GM04503 (cell line): ENCODE data around the gene GRHL1.

ENCODE experiments used
- DNase-seq: peaks from one replicate; pipeline ENCODE4 v3.0.0-alpha.2; 2012; ENCODE audit warnings: low read depth

GRHL1 gene

DNA sequence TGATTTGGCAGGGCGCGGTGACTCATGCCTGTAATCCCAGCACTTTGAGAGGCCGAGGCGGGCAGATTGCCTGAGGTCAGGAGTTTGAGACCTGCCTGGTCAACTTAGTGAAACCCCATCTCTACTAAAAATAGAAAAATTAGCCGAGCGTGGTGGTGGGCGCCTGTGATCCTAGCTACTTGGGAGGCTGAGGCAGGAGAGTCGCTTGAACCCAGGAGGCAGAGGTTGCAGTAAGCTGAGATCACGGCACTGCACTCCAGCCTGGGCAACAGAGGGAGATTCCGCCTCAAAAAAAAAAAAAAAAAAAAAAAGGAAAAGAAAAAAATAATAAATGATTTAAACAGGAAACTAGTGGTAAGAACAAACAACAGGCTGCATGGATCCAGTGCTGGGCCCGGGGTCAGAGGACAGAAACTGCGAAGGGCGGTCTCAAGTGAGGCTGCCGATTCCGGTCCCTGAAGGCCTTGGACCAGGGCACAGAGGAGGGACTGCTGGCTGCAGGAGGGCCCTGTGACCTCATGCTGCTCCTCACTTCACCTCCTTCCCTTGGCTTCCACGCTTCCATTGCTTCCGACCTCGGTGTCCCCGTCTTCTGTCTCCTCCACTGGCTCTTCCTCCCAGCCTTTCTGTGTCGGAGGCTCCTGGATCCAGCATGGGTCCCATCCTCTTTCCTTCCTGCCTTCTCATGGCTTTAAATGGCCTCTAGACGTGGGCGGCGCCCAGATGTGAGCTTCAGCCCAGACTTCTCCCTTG, 2.1 kb upstream of the GRHL1 start:
- DNase-seq = no peak

DNA sequence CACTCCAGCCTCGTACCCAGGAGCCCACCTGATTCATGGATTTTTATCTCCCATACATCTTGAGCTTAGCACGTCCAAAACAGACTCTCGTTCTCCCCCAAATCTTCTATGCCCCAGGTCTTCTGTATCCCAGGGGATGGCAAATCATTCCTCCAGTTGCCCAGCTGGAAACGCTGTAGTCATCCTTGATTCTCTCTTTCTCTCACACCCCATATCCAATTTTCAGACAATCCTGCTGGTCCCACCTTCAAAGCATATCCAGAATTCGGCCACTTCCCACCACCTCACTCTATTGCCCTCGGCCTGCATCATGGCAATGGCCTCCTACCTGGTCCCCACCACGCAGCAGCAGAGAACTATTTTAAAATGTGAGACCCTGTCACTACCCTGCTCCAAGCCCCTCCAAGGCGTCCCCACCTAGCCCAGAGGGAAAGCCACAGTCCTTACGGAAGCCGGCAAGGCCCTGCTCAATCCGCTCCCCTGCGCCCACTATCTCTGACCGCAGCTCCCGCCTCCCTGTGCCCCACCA, 1.4 kb upstream of the GRHL1 start:
- DNase-seq = no peak

DNA sequence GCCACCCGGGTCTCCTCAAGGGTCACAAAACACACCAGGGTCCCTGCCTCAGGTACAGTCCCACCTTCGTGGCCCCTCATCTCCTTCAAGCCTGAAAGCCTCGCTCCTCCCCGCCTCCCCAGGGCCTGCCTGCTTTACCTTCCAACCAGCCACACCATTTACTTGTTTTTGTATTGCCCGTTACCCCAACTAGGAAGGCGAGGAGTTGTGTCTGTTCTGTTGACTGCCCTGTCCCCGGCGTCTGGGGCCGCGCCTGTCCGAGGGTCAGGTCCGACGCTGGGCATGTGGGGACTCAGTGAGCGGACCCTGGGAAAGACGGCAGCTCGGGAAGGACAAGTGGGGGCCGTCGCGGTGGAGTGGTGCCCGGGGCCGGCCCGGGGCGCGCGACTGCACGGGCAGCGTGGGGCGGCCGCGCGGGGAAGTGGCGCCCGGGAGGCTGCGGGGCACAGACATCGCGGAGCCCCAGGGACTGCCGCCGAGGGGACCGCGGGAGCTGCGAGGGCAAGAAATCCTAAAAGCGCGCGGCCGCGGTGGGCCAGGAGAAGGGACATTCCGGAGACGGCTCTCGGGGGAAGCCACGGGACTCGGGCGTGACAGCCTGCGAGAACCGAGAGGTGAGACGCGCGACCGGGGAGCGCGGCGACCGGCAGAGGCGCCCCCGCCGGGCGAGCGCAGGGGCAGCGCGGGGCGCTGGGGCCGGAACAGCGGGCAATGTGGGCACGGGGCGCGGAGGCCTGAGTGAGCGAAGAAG, 797 bp upstream of the GRHL1 start:
- no peak for DNase-seq

DNA sequence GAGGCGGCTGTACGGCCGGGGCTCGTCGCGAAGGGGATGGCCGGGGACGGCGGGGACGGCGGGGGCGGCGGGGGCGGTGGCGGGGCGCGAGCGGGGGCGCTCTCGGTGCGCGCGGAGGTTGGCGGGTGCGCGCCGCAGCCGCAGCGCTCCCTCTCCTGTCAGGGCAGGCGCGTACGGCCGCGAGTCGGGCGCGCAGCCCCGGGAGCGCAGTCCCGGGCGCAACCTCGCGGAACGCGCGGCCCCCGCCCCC, 296 bp upstream of the GRHL1 start:
- no peak for DNase-seq

DNA sequence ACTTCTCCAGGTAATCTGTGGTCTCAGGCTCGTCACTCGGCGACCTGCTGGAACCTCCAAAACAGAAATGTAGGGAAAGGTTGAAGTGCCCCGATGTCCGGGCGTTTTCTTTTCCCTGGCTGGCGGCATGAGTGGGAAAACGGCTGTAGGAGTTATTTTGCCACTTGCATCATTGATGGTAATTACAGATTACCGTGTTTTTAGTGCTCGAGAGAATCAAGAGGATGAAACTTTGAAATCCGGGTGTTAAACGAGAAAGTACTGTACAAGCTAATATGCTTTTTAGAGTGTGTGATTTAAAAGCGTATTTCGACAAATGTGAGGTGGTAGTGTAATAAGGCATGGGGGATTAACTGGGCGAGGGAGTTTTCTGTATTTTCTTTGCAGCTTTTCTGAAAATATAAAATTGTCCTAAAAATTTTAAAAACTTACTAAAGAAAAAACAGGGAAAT, 819 bp downstream of the GRHL1 start:
- no peak for DNase-seq

DNA sequence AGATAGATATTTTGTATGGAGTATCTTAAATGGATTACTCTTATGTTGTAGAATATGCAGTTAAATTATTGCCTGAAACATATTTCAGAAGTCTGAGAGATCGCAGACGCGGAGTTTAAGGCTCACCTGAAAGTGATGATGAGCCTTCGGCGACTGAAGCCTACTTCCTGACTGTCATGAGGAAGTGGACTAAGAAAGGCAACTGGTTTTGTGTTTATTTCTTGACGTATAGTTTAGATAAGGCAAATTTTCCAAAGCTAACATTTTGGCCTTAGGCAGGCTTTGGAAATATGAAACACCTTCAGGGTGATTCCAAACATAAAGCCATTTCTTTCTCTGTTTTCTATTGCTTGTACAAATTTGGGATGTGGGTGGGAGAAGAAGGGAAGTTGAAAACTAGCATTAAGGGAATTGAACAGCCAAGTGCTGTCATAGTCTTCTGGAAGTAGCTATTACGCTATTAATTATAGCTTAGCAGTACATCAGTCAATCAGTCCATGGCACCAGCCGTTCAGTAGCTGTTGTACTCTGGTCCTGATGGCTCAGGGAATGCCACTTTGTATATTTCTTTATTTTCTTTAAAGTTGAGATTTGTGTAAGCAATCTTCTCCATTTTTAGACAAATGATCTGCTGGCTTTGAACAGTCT, 1.5 kb downstream of the GRHL1 start:
- DNase-seq = no peak

DNA sequence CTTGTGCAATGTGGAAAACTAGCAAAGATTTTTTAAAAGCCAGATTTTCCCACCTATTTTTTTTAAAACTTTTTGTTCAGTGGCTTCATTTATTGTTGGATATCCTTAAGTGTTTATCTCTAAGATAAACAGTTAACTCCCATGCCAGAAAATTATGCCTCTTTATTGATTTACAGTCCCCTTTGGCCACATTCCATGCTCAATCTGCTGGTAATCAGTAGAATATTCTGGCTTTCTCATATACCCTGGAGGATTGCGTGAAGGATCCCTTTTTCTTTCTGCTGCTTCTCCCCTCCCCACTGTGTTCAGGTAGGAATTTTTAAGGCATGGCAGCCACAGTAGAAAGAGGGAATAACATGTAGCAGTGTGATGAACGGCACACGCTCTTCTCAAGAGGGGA, 2.6 kb downstream of the GRHL1 start:
- DNase-seq = no peak

DNA sequence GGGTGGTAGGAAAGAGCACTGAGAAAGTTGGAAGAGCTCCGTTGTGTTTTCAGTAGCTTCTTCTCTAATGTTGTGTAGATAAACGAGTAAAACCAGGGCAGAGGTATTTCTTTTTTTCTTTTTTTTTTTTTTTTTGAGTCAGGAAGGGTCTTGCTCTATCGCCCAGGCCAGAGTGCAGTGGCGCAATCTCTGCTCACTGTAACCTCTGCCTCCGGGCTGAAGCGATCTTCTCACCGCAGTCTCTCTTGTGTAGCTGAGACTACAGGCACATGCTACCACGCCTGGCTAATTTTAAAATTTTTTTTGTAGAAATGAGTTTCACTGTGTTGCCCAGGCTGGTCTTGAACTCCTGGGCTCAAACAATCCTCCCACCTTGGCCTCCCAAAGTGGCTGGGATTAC, 6.6 kb downstream of the GRHL1 start:
- no peak for DNase-seq

DNA sequence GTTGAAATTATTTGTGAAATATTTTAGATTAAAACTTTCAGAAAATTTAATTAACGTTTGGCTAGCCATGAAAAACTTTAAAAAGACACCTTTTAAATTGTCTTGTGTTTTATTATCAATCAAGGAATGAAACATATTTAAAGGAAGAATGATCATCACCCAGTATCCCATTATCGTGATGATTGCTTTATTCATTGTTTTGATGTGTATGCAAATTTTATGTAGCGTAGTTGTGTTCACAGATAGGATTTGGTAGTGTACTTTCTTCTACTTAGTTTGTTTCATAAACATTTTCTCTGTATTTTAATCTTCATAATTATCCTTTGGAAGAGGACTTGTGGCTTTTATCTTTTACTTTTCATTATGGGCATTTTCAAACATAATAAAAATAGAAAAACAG, 7.8 kb downstream of the GRHL1 start:
- DNase-seq = no peak

DNA sequence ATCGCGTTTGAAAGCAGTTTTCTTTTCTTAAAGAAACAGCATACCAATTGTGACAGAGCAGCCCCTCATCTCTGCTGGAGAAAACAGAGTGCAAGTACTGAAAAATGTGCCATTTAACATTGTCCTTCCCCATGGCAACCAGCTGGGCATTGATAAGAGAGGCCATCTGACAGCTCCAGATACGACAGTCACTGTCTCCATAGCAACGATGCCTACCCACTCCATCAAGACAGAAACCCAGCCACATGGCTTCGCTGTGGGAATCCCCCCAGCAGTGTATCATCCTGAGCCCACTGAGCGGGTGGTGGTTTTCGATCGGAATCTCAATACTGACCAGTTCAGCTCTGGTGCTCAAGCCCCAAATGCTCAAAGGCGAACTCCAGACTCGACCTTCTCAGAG, 9.5 kb downstream of the GRHL1 start:
- no peak for DNase-seq

DNA sequence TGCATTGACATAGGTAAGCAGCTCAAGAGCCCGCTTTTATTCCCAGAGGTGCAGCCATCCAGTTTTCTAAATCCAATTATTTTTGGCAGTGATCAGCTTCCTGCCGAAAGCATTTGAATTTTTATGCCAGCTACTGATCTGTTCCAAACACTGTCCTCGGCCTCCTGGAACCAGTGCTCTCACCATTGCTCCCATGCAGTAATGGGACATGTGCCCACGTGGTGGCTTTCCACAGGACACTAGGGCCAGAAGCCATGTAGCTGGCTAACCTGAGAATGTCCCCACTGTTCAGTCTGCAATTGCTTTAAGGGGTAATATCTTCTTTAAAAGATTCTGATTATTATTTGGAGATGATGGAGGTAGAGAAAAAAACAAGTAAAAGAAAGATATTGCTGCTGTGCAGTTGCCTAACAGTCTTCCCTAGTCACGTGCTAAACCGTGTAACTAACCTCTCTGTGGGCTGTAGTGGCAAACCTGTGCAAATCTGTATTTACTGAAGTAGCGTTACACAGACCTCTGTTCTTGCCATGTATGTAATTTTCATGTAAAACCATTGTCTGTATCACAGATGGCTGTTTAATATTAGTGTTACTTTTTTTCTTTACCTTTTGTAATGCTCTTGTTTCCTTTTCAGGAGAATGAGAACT, 13.0 kb downstream of the GRHL1 start:
- DNase-seq = no peak

DNA sequence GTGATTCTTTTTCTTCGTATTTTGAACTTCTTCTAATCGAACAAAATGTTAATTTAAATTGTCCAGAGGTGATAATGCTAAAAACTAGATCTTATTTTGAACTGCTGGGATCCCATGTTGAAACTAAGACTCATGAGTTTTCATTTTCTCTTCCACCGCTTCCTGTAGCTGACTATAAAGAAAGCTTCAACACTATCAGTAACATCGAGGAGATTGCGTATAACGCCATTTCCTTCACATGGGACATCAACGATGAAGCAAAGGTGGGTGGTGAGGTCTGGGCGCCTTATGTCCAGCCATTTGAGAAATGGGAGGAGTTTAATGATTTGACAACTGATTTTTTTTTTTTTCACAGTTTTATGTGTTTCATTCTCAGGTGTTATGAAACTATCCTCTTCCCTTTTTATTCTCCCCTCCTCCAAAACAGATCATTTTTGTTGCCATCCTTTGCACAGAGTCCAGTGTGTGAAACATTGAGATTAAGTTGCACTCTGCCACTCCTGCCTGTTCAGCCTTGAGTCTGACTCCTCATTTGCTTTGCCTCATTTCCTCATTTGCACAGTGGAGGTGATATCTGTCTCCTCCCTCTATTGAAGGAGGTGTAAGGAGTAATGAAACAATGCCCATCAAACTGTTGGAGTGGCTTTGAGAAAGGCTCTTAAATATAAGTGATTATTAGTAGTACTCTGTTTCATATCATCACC, 13.8 kb downstream of the GRHL1 start:
- DNase-seq = no peak

DNA sequence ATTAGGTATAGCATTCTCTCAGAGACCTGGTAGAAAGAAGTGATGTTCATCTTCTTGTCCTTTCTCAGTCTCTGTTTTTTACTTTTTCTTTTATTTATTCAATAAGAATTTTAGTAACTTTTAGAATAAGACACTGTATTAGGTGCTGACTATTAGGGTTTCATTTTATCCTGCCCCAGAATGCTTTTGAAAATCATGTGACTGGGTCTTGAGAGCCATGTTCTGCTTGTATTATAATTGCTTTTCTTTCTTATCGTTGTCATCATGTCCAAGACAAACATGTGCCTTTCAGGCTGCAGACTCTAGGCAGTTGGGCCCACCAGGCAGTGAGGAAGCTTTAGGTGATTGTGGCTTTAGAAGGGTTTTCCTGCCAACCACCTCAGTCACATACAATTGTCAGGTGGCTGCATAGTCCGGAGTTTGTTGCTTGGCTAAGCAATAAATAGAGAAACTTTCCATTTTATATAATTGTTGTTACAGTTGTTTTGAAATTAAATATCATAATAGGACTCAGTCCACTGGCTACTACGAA, 15.1 kb downstream of the GRHL1 start:
- DNase-seq = no peak

DNA sequence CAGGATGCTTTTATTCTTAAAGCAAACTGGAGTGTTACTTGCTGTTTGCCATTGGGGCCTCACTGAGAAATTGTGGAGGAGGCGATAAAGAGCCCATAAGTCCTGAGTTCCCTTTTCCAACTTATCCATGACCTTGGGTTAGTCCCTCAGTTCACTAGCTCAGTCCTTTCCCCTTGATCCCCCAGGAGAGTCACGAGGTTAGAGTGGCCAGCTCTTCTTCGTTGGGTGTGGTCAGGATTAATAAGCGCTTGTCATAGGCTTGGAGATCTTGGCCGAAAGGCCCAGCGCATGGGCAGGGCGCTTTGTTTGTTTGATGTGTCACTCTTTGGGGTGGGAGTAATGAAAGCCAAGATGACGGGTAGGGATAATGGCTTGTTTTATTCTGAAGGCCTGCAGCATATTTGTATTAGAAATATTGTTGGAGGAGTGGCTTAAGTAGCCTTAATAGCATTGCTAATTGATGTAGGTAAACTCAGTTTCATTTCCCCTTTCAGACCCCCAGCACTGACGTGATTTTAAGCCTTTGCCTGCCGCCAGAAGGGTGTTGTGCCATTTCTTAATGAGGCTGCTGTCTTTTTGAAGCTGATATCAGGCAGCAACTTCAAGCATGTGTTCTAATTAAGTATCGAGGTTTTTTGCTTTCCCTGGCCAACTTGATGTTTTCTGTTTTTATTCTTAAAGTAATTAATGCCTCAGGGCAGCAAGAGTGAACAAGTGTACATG, 15.7 kb downstream of the GRHL1 start:
- DNase-seq = no peak

DNA sequence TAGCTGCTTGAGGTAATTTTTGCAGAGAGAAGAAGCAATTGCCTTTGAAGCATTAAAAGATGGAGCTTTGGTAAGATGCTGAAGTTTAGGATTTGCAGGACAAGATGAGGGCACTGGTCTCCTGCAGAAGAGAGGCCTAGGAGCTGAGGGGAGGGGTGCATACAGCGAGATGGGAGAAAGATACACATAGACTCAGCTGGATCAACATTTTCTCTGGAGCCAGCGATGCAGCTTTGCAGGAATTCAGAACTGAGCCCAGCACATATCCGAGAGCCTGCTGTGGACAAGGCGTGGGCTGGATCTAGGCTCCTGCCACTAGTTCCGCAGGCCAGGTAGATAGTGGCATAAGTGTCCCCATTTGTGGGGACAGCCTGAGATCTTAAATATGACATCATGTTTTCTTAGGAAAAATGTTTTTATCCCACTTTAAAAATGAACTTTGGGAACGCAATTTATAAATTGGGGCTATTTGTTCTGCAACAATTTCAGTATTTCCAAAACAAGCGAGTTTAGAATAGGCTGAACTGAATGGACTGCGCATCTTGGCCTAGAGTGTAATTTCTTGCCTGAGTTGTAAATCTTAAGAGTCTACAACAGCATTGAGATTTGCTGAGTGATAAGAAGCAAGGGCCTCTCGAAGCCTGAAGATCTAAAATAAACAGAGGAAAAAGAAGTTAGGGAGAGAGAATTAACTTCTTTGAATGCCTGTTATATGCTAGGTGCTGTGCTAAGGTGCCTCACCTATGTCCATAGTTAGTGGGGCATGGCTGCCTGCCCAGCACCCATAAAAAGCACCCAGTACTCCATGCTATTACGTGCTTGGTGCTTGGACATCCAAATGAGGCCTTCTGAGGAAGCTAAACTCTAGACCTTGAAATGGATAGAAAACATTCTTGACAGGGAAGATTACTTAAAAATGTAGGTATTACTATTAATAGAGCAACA, 17.3 kb downstream of the GRHL1 start:
- DNase-seq = no peak

DNA sequence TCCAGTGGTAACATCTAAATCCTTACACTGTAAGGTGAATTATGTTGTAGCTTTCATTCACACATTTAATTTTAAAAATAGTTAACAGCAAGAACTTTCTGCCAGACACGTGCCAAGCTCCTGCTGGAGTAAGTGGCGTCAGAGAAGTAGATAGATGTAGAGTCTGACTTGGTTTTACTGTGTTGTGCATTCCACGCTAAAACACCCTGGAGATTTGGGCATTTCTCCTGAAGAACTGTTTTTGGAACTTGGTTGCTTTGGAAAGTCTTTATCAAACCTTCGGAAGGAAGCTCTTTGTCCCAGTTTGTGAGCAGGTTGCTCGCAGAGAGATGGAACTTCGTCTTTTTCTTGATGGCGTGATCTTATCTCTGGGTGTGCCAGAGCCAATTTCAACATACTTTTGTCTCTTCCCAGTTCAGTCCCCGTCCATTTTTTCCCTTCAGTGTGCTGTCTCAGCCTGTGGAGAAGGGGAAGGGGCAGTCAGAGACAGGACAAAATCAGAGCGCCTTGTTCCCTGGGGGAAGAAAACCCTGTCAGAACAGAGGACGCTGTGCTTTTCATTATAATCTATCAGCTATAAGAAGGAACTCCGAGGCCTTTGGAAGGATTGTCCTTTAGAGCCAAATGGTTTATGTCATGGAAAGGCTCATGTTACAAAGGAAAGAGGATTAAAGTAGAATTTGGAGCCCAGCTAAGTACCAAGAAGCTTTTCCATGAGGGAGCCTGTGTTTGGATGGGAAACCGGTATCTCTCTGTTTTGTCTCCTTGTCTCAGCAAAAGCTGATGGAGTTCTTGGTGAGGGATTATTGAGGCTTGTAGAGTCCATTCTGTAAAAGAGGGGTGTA, 18.9 kb downstream of the GRHL1 start:
- DNase-seq = no peak

DNA sequence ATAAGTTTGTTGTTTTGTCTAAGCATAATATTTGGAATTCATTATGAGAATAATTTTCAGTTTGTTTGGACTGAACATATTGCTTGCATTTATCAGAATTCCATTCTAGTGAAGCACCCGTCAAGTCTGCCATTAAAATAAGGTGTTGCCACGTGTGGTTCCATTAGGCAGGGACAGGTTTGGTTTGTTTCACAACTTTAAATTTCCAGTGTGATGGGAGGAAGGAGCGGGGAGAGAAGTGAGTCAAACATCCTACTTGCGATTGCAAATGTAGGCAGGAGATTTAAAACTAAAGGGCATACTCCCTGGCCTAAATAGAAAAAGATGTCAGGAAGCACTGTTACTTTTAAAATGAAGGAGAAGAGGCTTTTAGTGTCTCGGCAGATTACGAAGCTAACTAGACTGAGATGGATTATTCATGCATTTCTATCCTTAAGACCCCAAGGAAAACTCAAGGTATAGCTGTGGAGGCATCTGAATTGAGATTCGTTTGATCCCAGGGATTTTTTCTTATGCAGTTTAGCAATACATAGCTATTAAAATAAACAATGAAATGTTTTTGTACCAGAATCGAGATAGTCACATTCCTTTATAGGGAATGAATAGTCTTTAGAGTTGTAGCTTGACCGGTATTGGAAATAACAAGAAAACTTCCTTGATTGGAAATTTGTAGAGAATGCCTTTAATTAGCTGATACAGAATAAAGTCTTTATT, 19.8 kb downstream of the GRHL1 start:
- DNase-seq = no peak

DNA sequence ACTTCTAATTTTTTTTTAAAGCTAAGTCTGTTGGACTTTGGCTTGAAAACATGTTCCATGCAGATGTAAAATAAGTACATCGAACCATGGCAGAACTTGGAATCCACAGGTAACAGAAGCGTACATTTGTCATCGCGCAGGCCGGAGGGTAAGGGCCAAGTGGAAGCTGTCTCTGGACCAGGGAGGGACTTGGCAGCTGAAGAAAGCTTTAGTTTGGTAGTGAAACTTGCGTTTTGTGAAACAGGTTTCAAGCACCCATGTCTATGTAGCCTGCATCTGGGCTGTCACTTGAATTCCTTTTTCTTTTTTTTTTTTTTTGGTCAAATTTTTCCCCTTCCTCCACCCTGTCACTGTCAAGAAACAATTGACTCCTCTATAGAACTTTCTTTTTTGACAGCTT, 20.4 kb downstream of the GRHL1 start:
- no peak for DNase-seq
